ENCODE results near the gene PTPRE. TPM values are rescaled to one million over a fixed set of nuclear protein-coding genes. Genes with fewer than 3 reads are reported as not detected.

Gene PTPRE
- total and polyA plus RNA-seq, 2 of the 4 experiments (the other 2 are of a cell fraction): 0.34 to 0.54 TPM

DNA sequence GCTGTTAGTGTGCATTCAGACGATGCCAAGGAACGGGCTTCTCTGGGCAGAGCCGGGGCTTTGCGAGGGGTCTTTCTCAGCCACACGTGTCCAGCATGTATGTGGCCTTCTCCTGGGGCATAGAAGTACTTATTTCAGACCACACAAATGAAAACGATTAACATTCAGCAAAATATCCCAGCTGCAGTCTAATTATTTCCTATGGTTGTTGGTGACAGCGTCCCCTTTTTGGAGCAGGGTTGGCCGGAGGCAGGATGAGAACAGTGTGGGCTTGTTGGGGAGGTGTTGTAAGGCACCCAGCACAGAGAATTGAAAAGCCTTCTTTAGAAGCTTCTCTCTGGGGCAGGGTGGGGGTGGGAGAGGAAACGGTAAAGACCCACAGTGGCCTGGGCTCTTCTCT is 54.2 kb downstream of the PTPRE start:
- Histone ChIP-seq H3K4ac (ENCODE audit: low read depth, low read length) (no peak overlapping the region), H4K20me1 (ENCODE audit: insufficient read depth, low read length) (no peaks in the 10 kb centered on the region), H2BK5ac (ENCODE audit: low read depth, low read length, poor library complexity, severe bottlenecking) (no peak overlapping the region), H2BK120ac (ENCODE audit: low read depth, low read length) (no peak overlapping the region), H2AK9ac (replicated peaks; ENCODE audit: low read depth, low read length, poor library complexity) (no peak overlapping the region), H3K9me1 (ENCODE audit: insufficient read depth, low read length) (no peaks in the 10 kb centered on the region), H4K91ac (ENCODE audit: insufficient read depth, low read depth, low read length) (no peak overlapping the region), H2BK15ac (ENCODE audit: low read depth, low read length) (no peak overlapping the region), H3K9ac (ENCODE audit: low read depth, low read length) (no peak overlapping the region), H3K27me3 (ENCODE audit: control insufficient read depth, insufficient read depth, low read length) (no peaks in the 10 kb centered on the region), H3K36me3 (ENCODE audit: control insufficient read depth, insufficient read depth, low read length) (no peaks in the 10 kb centered on the region), H2BK20ac (ENCODE audit: low read depth, low read length) (no peak overlapping the region), H3K4me3 (ENCODE audit: insufficient read depth, low read depth, low read length) (no peak overlapping the region), H2AK5ac (ENCODE audit: low read depth, low read length) (no peak overlapping the region), H3K9me3 (ENCODE audit: control insufficient read depth, insufficient read depth, low read length) (no peaks in the 10 kb centered on the region), H3K23ac (ENCODE audit: low read depth, low read length) (no peak overlapping the region), H3K4me1 (ENCODE audit: control insufficient read depth, insufficient read depth, low read length) (no peaks in the 10 kb centered on the region), H2AFZ (replicated peaks; ENCODE audit: low read length, poor library complexity) (no peak overlapping the region), H3K18ac (ENCODE audit: low read depth, low read length) (no peak overlapping the region), H4K8ac (ENCODE audit: low read depth in 2 of 2, low read length in 2 of 2) (no peak overlapping the region), H3K14ac (replicated peaks; ENCODE audit: low read depth, low read length) (no peak overlapping the region), H3K4me2 (ENCODE audit: low read depth, low read length) (no peak overlapping the region), H3K56ac (ENCODE audit: extremely low read depth, insufficient read depth, low read length) (no peak overlapping the region), H3K79me1 (ENCODE audit: low read depth in 1 of 2, low read length in 2 of 2) (no peaks in the 10 kb centered on the region), H3K27ac (ENCODE audit: insufficient read depth, low read length) (no peak overlapping the region), H4K5ac (ENCODE audit: low read depth, low read length) (no peak overlapping the region)
- DNase-seq: no peak
- CTCF ChIA-PET: no interaction called here
- WGBS, 2 experiments (ENCODE audit: extremely low coverage in 2 of 2, insufficient read length in 1 of 2): no CpG with 5 or more reads among the region's 9 CpGs
- dilution Hi-C loops (cut with HindIII; ENCODE audit: low sequenced_read_pairs, unreplicated experiment) (no loop called here), intact Hi-C loops (cut with micrococcal nuclease) (no loop called here), in situ Hi-C loops (cut with MboI; ENCODE audit: low sequenced_read_pairs) (no loop called here)
- POLR2A ChIA-PET (ENCODE audit: unreplicated experiment): no interaction called here
- ATAC-seq (ENCODE audit: low read depth): no peak
- BruUV-seq (replicated peaks): no TSS peak
- TF ChIP-seq FOS (IDR thresholded peaks at IDR 0.05; ENCODE audit: low read depth, low read length) (no peak), RCOR1 (IDR thresholded peaks at IDR 0.05; ENCODE audit: insufficient replicate concordance, low read length) (no peak), SMC3 (IDR thresholded peaks at IDR 0.05; ENCODE audit: low read depth, low read length) (no peak), RFX5 (IDR thresholded peaks at IDR 0.05; ENCODE audit: low read depth, low read length) (no peak), BHLHE40 (IDR thresholded peaks at IDR 0.05; ENCODE audit: low read depth, low read length) (no peak), MXI1 (IDR thresholded peaks at IDR 0.05; ENCODE audit: borderline replicate concordance, low read depth, low read length) (no peak), RAD21 (IDR thresholded peaks at IDR 0.05; ENCODE audit: low read length) (no peak), POLR2A (IDR thresholded peaks at IDR 0.05; ENCODE audit: low read depth, low read length) (no peak)
- TF ChIP-seq, protein P1, sequence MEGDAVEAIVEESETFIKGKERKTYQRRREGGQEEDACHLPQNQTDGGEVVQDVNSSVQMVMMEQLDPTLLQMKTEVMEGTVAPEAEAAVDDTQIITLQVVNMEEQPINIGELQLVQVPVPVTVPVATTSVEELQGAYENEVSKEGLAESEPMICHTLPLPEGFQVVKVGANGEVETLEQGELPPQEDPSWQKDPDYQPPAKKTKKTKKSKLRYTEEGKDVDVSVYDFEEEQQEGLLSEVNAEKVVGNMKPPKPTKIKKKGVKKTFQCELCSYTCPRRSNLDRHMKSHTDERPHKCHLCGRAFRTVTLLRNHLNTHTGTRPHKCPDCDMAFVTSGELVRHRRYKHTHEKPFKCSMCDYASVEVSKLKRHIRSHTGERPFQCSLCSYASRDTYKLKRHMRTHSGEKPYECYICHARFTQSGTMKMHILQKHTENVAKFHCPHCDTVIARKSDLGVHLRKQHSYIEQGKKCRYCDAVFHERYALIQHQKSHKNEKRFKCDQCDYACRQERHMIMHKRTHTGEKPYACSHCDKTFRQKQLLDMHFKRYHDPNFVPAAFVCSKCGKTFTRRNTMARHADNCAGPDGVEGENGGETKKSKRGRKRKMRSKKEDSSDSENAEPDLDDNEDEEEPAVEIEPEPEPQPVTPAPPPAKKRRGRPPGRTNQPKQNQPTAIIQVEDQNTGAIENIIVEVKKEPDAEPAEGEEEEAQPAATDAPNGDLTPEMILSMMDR (conservative IDR thresholded peaks at IDR 0.05; ENCODE audit: low read depth, low read length): no peak
